ENCODE data around the gene CIB4.
"Not testable (repeated sequence)": the region's sequence is repeated elsewhere in the genome, so short reads cannot be mapped to it uniquely, and the experiment has no call there.

The CIB4 gene

DNA sequence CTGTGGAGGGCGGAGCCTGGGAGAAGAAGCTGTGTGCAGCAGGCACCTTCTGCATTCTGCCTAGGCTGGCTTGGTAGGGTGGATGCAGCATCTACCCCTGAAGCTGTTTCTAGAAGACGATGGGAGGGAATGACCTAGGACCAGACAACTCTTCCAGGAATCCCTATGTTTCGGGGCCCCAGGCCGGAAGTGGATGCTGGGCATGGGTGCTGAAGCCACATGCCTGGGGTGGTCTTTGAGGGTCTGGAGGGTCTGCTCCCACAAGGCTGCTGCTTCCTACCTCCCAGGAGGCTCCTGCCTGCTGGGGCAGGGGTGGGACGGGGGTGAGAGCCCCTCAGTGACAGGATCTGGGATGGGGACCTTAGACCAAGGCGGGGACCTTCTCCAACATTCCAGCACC lies 61.0 kb downstream of the CIB4 start:
- DNase-seq = no peak

GRCh38 chr2:26579723-26580040 lies 61.5 kb downstream of the CIB4 start:
- DNase-seq = no peak

DNA sequence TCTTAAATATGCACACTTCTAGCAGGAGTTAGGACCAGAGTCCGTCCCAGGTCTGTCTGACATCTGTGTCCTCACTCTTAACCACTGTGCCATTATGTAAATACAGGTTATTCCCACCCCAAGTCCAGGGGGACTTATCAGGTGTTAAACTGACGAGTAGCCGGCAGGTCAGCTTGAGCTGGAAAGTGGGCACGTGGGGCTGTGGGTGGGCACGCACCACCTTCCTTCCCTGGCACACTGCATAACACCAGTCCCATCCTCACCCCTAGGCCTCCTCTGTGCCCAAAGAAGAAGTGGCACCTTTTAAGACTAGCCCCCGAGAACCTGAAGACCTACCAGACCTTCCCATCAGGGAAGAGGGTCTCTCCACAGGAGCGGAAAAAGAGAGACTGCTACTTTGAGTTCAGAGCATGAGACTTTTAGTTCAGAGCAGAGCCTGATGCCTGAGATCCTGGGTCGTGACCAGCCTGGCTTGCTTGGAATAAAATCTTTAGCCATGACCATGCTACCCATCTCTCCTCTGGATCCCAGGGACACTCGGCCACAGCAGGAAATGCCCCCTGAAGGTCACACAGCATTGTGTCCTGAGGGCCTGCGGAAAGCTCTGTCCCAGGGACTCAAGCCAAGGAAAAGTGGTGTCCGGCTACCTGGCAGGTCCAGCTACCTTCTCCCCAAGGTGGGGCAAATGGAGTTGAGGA lies 62.0 kb downstream of the CIB4 start:
- DNase-seq = no peak

DNA sequence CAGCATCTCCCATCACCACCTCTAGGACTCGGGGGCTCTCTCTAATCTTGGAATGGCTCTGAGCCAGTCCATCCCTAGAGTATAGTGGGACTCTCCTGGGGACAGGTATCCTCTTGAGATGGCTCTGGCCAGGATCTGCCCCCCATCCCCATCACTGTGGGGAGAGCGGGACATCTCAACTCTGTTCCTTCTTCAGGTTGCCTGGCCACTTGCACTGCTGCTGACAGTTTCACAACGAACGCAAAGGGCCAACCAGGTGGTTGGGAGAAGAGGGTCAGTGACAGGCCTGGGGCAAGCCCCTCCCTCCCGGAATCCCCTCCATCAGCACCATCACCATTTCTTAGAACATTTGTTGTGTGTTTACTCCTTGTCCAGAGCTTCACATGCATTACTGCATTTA lies 62.6 kb downstream of the CIB4 start:
- no peak for DNase-seq

DNA sequence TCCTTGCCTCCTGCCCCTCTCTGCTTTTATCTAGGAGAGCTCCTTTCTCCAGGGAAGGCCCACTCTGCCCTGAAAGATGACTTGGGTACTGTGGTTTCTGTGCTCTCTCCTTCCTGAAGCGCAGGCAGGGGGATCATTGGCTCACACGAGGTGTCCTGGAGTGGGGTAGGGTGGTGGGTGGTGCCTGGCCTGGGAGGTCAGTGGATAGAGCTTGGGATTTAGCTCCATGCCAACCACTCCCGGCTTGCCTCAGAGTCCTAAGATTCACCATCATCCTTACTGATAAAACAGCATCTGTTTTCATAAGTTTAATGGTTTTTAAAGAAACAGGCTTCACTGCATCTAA lies 63.1 kb downstream of the CIB4 start:
- DNase-seq = no peak

- peak; percentile 33 for DNase-seq
Measured at GRCh38 chr2:26577442-26578112, 63.6 kb downstream of the CIB4 start.

DNA sequence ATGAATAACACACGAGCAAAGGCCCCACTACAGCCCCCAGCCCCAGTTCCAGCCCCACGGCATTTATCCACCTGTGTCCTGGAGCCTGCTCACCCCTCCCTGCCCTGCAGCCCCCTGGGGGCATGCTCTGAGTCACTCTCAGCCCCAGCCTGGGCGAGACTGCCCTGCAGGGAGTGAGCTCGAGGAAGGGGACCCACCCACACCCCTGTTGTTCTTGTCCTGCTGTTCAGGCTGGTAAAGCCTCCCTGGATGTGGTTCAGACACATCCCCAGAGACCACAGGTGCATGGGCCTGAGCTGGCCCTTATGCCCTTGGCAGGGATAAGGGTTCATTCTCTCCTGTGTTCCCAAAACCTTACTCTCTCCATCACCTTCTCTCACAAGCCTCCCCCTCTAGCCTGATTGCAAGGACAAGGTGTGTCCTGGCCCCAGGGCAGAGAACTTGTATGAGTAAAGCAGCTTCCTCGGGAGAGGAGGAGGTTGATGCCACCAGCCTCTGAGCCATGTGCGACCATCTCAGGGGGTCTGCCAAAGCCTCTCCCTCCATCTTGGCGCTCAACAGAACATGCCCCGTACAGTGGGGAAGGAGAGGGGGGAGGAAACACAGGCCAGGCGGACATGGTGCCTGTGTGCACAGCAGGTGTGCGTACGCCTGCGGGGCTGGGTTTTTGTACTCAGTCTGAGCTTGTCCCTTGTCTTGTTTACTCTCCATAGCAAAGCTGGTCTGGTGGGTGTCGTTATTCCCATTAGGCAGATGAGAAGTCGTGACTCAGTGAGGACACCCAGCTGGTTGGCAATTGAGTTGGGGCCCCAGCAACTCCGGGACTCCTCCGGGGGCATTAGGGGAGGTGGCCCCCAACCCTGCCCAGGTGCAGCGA lies 64.4 kb downstream of the CIB4 start:
- DNase-seq = no peak

GRCh38 chr2:26575836-26576564 lies 65.2 kb downstream of the CIB4 start:
- DNase-seq = no peak

DNA sequence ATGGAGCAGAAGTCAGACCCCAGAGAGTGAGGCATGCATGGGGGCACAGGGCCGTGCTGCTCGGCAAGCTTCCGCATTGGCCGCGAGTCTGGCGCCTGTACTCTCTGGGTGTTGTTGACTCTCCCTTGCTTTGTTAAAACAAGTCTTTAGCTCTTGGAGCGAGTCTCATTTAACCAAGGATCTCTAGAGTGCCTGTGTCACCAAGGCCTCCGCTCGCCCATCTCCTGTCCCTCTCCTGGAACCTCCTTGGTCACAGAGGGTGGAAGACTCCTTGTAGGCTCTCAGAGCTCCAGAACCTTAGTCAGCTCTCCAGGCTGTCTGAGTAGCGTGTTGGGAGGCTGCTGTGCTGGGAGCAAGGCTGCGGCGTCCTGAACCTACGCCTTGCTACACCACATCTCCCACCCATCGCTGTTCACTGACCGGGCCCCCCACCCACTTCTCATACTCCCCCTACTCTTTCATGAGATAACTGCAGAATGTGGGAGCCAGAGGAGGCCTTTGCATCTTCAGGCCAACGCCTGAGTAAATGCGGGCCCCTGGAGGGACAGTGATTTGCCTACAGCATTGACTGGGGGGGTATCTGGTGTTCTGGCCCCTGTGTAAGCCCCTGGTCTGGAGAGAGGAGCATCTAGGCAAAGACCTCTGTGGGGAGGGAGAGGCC lies 66.1 kb downstream of the CIB4 start:
- DNase-seq = no peak

DNA sequence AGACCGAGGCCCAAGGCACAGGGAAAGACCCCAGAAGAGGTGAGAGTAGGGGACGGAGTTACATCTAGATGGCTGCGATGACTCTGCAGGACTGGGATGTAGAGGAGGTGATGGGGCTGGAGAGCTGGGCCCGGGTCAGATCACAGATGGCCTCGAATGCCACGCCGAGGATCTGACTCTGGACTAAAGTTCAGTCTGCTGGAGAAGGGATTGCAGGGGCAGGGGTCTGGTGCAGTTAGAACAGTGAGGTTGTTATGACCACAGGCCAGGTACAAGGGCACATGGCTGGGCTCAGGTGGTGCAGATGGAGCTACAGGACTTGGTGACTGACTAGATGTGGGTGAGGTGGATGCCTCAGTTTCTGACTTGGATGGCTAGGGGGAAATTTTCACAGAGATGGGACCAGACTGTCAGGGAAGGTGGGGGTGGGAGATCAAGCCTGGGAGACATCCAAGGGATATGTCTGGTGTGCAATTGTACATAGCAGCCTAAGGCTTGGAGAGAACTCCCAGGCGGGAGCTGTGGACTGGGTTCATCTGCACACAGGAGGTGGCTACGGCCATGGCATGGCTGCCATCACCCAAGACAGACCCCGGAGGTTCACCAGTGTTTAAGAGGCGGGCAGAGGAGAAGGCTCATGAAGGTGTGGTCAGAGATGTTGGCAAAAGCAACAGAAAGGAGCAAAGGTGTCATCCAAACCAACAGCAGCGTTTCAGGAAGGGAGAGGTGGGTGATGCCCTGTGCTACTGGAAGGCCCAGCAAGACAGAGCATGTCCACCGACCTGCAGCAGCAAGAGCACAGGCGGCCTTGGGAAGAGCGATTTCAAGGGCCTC lies 66.9 kb downstream of the CIB4 start:
- no peak for DNase-seq

DNA sequence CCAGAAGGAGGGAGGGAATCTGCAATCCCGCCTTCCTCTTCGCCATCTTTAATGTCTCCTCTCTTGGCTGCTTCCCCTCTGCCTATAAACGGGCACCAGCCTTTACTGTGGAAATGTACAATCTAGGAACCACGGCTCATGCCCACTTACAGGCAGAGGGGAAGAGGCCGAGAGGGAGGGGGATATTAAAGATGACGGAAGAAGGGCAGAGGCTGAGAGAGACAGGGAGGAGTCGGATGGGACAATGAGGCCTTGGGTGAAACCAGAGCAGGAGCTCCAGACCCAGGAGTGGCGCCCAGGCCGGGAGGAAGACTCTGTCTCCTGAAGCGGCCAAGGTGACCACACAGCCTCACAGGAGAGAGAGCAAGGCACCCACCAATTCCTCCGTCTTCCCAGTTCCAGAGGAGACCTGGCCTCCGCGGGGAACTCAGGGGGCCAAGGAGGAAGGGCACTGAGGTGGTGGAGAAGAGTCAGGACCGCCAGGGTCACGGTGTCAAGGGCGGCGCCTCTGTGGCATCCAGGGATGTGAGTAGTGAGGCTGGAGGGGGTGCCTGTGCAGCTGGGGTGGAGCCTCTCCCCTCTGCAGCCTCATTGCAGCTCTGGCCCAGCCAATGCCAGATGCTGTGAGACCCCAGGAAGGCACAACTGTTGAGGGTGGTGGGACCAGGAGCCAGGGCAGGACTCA lies 67.8 kb downstream of the CIB4 start:
- DNase-seq = no peak

- no peak for DNase-seq
Measured at GRCh38 chr2:26572591-26572990, 68.6 kb downstream of the CIB4 start.

- DNase-seq = no peak
Measured at GRCh38 chr2:26571316-26571715, 69.8 kb downstream of the CIB4 start.

- no peak for DNase-seq
Measured at GRCh38 chr2:26570083-26570430, 71.1 kb downstream of the CIB4 start.

DNA sequence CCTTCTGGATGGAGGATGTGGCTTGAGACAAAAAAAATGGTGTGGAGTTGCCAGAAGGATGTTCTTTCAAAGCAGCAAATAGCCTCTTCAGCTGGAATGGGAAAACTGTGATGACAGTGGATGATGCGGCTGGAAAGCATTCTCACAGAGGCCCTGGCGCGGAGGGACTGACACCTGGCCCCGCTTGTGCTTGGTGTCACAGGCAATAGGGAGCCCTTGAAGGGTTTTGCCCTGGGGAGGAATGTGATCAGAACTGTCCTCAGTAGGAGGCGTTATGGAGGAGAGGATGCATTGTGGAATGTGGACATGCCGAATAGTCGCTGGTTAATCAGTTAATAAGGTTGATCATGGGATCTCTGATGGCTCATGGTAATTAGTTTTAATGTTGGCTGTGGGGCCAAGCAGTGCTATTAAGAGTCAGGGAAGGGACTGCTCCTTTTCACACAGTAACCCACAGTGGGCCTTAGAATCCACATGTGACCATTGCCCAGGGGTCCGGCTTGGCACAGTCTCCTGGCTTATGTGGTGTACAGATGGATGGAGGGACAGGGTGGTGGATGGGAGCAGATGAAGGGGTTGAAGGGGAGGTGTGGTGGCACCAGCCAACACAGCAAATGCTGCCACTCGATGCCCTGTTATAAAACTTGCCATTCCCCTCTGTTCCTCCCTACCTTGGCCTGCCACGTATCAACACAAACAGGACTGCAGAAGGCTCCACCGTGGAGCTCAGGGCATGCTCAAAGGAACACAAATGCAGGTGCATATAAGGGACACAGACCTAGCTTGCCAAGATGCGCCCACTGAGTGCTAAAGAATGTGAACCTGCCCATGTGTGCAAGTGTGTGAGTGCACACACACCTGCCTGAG lies 71.7 kb downstream of the CIB4 start:
- DNase-seq = no peak

GRCh38 chr2:26568076-26568890 lies 72.9 kb downstream of the CIB4 start:
- no peak for DNase-seq

GRCh38 chr2:26567534-26567933 lies 73.6 kb downstream of the CIB4 start:
- DNase-seq = no peak

GRCh38 chr2:26566731-26567130 lies 74.4 kb downstream of the CIB4 start:
- DNase-seq = not testable (repeated sequence)

- DNase-seq = no peak
Measured at GRCh38 chr2:26566081-26566375, 75.1 kb downstream of the CIB4 start.
